T-helper 1 cell treated with Interleukin-12 subunit alpha and Interleukin-12 subunit beta and Interleukin-4 antibody, amounts not matched to agents 30 ng/mL and 1 ng/mL, for 36 hours (primary cell): ENCODE data around the gene THOC6. TPM values are rescaled to one million over a fixed set of nuclear protein-coding genes. Genes with fewer than 3 reads are reported as not detected.

Experiments used
- intact Hi-C: fragments of 100-400 bp; cut with micrococcal nuclease; formaldehyde crosslinking; loops from one replicate; pipeline ENCODE4 v1.15.1; 2024
- total RNA-seq: library from RNA; stranded (reverse); gene quantifications from 2 replicates; pipeline ENCODE4 v1.2.3, GENCODE V29; 2022

The THOC6 gene
- total RNA-seq, 1 donor from 2014 or later: 45.2 TPM

GRCh38 chr16:3014971-3015370 is 8.9 kb upstream of the THOC6 start:
- intact Hi-C loops: no loop called here

DNA sequence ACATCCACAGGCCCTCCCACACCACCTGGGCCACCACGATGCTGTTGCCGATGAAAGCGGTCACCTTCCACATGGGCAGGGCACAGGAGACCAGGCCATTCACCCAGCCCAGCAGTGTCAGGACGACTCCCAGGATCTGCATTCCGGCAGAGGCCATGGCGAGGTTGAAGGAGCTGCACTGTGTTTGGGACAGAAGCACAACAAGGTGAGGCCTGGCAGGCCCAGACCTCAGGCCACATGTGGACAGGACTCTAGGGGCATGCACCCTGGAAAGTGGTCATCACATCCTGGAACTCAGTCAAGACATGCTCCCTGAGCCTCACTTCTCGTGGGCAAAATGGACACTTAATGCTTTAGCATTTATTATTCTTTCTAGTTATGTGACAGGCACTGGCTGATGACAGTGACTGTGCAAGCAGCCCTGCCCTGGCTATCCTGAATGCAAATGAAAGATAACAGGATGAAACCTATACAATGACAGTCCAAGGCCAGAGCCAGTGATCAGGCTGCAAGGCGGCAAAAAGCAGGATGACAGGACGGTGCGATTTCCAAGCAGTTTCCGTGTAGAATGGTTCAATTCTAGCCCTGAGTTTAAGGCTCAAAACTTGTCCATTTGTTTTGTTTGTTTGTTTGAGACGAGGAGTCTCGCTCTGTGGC is 7.8 kb upstream of the THOC6 start:
- intact Hi-C loops: no loop called here

GRCh38 chr16:3017344-3017743 is 6.5 kb upstream of the THOC6 start:
- intact Hi-C loops: no loop called here

DNA sequence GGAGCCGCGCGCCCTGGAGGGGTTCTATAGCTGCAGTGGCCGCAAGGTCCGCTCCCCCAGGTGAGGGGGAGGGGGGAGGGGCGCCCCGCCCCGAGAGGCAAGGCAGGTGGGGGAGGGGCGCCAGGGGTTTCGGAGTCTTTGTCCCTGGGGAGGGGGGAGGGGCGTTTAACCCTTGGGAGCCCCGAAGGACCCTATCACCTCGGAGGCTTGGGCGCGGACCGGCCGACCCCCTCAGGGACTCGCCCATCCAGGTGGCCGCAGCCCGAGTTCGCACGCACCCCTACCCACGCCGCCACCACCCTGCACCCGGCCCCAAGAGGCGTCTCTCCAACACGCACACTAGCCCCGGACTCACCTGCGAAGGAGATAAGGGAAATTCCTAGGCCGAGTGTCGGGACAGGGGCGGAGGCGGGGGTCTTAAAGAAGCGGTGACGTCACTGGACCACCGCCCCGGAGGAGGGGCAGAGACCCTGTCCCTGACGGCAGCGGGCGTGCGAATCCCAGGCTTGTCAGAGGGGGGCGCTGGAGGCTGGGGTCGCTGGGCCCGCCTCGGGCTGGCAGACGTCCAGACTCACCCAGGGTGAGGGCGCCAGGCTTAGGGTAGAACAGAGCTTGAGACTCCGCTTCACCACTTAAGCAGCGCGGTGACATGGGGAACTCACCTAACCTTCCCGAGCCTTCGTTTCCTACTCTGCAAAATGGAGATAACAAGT is 5.9 kb upstream of the THOC6 start, which contains the start of gene CLDN6:
Gene CLDN6, minus strand, starts transcription at position 390 of the 713 bp plus-strand sequence. CDS start 2,162 bp downstream, outside the sequence.
- intact Hi-C loops: no loop called here

- intact Hi-C loops: loop anchor here (1.0 to 5.0 kb wide), 9 partner anchors 9 to 972 kb away; partner anchors contain the start of genes FLYWCH1, NTHL1, PAQR4 and TSC2
These were observed 4.1 kb upstream of the THOC6 start for GRCh38 chr16:3019594-3020246.

- intact Hi-C loops: loop anchor here (1.0 to 5.0 kb wide), 9 partner anchors 8 to 973 kb away; partner anchors contain the start of genes FLYWCH1, NTHL1, PAQR4 and TSC2
These were observed 3.6 kb upstream of the THOC6 start, which contains the start of gene TNFRSF12A for GRCh38 chr16:3020247-3020603. TSS of gene TNFRSF12A (plus strand) at chr16:3020368. CDS start at chr16:3020398, 30 bp downstream.

GRCh38 chr16:3020604-3021448 is 3.0 kb upstream of the THOC6 start:
- intact Hi-C loops: loop anchor here (1.0 to 5.0 kb wide), 9 partner anchors 7 to 974 kb away; partner anchors contain the start of genes FLYWCH1, NTHL1, PAQR4 and TSC2

GRCh38 chr16:3021449-3022207 is 2.2 kb upstream of the THOC6 start:
- intact Hi-C loops: loop anchor here (2.0 to 5.0 kb wide), 5 partner anchors 36 to 974 kb away; partner anchors contain the start of genes FLYWCH1, NTHL1 and TSC2

GRCh38 chr16:3022208-3022683 is 1.6 kb upstream of the THOC6 start:
- intact Hi-C loops: loop anchor here (5.0 kb wide), 4 partner anchors 35 to 975 kb away; partner anchors contain the start of genes FLYWCH1, NTHL1 and TSC2

GRCh38 chr16:3022684-3023414 is 986 bp upstream of the THOC6 start:
- intact Hi-C loops: loop anchor here (5.0 kb wide), 4 partner anchors 34 to 976 kb away; partner anchors contain the start of genes FLYWCH1, NTHL1 and TSC2

DNA sequence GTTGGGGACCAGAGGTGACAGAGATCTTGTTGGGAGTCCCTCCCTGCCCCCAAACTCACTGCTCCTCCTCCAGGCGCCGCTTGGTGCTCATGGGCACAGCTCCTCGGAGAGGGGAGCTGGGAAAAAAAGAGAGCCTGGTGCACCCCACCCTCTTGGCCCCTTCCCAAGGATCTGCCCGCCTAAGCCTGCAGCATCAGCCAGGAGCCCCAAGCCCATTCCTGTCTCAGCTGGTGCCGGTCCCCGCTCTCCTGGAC is 493 bp upstream of the THOC6 start:
- intact Hi-C loops: loop anchor here (5.0 kb wide), 4 partner anchors 34 to 976 kb away; partner anchors contain the start of genes FLYWCH1, NTHL1 and TSC2

- intact Hi-C loops: loop anchor here (2.0 kb wide), 1 partner anchor 257 kb away; the partner anchor contains the start of gene ZNF263
These were observed 1.5 kb downstream of the THOC6 start for GRCh38 chr16:3025032-3026002.

- intact Hi-C loops: no loop called here
These were observed 2.2 kb downstream of the THOC6 start for GRCh38 chr16:3026003-3026378.

- intact Hi-C loops: no loop called here
These were observed 3.0 kb downstream of the THOC6 start for GRCh38 chr16:3026609-3027488.

GRCh38 chr16:3027489-3027795 is 3.6 kb downstream of the THOC6 start:
- intact Hi-C loops: no loop called here

DNA sequence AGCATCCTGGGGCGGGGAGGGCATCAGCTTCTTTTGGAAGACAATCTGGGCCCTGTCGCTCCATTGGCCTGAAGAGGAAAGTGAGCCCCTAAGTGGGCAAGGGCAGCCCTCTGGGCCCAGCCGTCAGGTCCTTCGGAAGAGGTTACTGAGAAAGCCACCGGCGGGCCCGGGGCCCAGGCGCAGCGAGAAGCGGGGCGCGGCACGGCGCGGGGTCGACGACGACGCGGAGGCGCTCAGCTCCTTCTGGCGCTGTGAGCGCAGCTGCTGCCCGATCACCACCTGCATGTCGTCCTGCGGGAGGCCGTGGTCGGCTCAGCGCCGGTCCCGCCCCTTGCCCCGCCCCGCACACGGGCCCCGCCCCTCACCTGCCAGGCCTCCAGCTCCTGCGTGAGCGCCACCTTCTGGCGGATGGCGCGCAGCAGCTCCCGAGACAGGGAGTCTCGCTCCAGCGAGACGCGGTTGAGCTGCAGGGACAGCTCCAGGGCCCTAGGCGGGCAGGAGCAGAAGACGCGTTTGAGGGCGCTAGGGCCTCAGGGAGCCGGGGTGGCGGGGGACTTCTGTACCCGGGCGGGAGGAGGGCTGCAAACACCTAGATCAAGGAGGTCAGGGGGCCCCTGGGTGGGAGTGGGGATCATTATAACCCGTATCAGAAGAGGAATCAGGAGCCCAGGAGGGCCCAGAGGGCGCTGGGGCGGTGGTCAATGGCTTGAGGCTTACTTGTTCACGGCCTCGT is 4.3 kb downstream of the THOC6 start:
- intact Hi-C loops: loop anchor here (1.0 kb wide), 2 partner anchors 8 to 25 kb away; partner anchors contain the start of gene TNFRSF12A
